Central memory CD8-positive, alpha-beta T cell (primary cell): Measurements from ENCODE around the gene RNF8.
A peak's percentile ranks its signal among the peaks of the same experiment; 100 is the strongest.

Experiments
- ATAC-seq: fragments of 150-1000 bp; cut with Tn5 transposase; replicated peaks from 2 replicates; pipeline ENCODE4 v1.10.0; 2022; ENCODE audit warnings: mild to moderate bottlenecking, moderate FRiP score, moderate number of reproducible peaks; ENCODE audit not compliant: poor library complexity, severe bottlenecking; ENCODE audit errors: extremely low read depth
- DNase-seq, 2 donors: peaks; one replicate each; pipeline ENCODE4 v3.0.0; 2021; ENCODE audit warnings: low spot score in 2 of 2
- H3K27ac Mint-ChIP-seq: one replicate; pipeline ENCODE4 v1.8.0; 2022; ENCODE audit warnings: low read depth, mild to moderate bottlenecking, moderate library complexity, mixed read lengths
- H3K27me3 Mint-ChIP-seq: one replicate; pipeline ENCODE4 v1.8.0; 2022; ENCODE audit warnings: mixed read lengths
- H3K36me3 Mint-ChIP-seq: one replicate; pipeline ENCODE4 v1.8.0; 2022; ENCODE audit warnings: mild to moderate bottlenecking, moderate library complexity, mixed read lengths; ENCODE audit not compliant: insufficient read depth
- H3K4me1 Mint-ChIP-seq: one replicate; pipeline ENCODE4 v1.8.0; 2022; ENCODE audit warnings: mixed read lengths
- H3K4me3 Mint-ChIP-seq: one replicate; pipeline ENCODE4 v1.8.0; 2022; ENCODE audit warnings: mild to moderate bottlenecking, moderate library complexity, mixed read lengths
- H3K9me3 Mint-ChIP-seq: one replicate; pipeline ENCODE4 v1.8.0; 2022; ENCODE audit warnings: mixed read lengths

The RNF8 gene

GRCh38 chr6:37373822-37374471 lies 20.2 kb downstream of the RNF8 start:
- ATAC-seq (no peak), DNase-seq (no peak)
- H3K4me1 Mint-ChIP-seq, result peaks cover 16% of the 10 kb centered on the region
- H3K36me3 Mint-ChIP-seq, result peaks cover 37% of the 10 kb centered on the region
- H3K9me3 Mint-ChIP-seq, result no peaks in the 10 kb centered on the region
- H3K4me3 Mint-ChIP-seq, result no peak overlapping the region
- no peak overlapping the region for H3K27ac Mint-ChIP-seq
- no peaks in the 10 kb centered on the region for H3K27me3 Mint-ChIP-seq

DNA sequence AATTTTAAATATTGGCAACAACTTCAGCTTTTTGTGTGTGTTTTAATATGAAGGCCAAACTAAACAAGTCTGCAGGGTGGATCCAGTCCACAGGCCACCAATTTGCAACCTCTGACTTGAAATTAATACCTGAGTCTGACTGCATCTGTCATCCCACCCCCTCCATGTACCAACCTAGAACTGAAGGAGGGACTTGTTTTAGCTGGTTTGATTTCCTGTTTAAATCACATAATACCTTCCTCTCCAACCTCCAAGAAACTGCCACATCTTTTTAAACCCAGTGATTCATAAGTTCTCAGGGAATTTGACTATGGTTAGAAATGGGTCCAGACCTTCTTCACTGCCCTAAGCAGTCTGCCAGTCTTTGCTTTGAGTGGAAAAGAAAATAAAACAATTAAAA lies 21.6 kb downstream of the RNF8 start:
- Mint-ChIP-seq H3K9me3 (no peaks in the 10 kb centered on the region), H3K36me3 (peaks cover 36% of the 10 kb centered on the region), H3K4me3 (no peak overlapping the region), H3K27ac (no peak overlapping the region), H3K27me3 (no peaks in the 10 kb centered on the region), H3K4me1 (peaks cover 11% of the 10 kb centered on the region)
- DNase-seq (no peak), ATAC-seq (no peak)

- H3K27me3 Mint-ChIP-seq, result no peaks in the 10 kb centered on the region
- peaks cover 33% of the 10 kb centered on the region for H3K36me3 Mint-ChIP-seq
- H3K27ac Mint-ChIP-seq, result no peak overlapping the region
- H3K4me3 Mint-ChIP-seq, result no peak overlapping the region
- DNase-seq (no peak), ATAC-seq (no peak)
- no peaks in the 10 kb centered on the region for H3K9me3 Mint-ChIP-seq
- H3K4me1 Mint-ChIP-seq, result peaks cover 6% of the 10 kb centered on the region
Measured at GRCh38 chr6:37376078-37376743, 22.4 kb downstream of the RNF8 start.

DNA sequence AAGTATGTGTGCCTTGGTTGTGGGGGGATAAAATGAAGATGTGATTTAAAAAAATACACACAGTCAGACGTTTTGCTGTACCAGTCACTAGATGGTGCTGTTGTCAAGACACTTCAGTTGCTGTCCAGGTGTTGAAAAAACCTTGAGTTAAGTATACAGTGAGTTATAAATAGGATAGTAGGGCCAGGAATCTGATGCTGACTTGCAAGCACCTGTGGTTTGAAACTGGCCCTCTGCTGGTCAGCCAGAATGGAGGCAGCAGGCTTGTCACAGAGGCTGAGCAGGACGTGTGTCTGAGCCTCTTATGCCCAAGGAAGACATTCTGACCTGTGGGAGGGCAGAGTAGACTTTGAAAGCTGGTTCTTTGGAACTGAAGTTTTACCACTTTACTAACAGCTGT lies 27.8 kb downstream of the RNF8 start:
- Mint-ChIP-seq H3K36me3 (peaks cover 32% of the 10 kb centered on the region), H3K4me1 (no peaks in the 10 kb centered on the region)

GRCh38 chr6:37382994-37383765 lies 29.4 kb downstream of the RNF8 start:
- Mint-ChIP-seq H3K27ac (no peak overlapping the region), H3K36me3 (peaks cover 26% of the 10 kb centered on the region), H3K9me3 (no peaks in the 10 kb centered on the region), H3K4me3 (no peak overlapping the region), H3K4me1 (no peaks in the 10 kb centered on the region), H3K27me3 (no peaks in the 10 kb centered on the region)
- ATAC-seq (no peak), DNase-seq (no peak)

More for the DNA sequence above, 27.8 kb downstream of the RNF8 start:
- DNase-seq (peak in 1 of 2 donors; percentile 12), ATAC-seq (no peak)
- Mint-ChIP-seq H3K27me3 (no peaks in the 10 kb centered on the region), H3K4me3 (no peak overlapping the region), H3K9me3 (no peaks in the 10 kb centered on the region), H3K27ac (no peak overlapping the region)

- peaks cover 9% of the 10 kb centered on the region for H3K36me3 Mint-ChIP-seq
- H3K4me3 Mint-ChIP-seq, result no peak overlapping the region
- H3K27me3 Mint-ChIP-seq, result no peaks in the 10 kb centered on the region
- no peaks in the 10 kb centered on the region for H3K4me1 Mint-ChIP-seq
- no peak overlapping the region for H3K27ac Mint-ChIP-seq
- DNase-seq, result no peak
- no peak for ATAC-seq
- H3K9me3 Mint-ChIP-seq, result no peaks in the 10 kb centered on the region
Measured at GRCh38 chr6:37388578-37388977, 34.8 kb downstream of the RNF8 start.

GRCh38 chr6:37389857-37390256 lies 36.1 kb downstream of the RNF8 start:
- H3K4me3 Mint-ChIP-seq, result no peak overlapping the region
- no peaks in the 10 kb centered on the region for H3K4me1 Mint-ChIP-seq
- H3K9me3 Mint-ChIP-seq, result no peaks in the 10 kb centered on the region
- no peak overlapping the region for H3K27ac Mint-ChIP-seq
- peaks cover 4% of the 10 kb centered on the region for H3K36me3 Mint-ChIP-seq
- no peaks in the 10 kb centered on the region for H3K27me3 Mint-ChIP-seq
- ATAC-seq, result no peak
- DNase-seq, result no peak

- ATAC-seq, result no peak
- Mint-ChIP-seq H3K4me3 (no peak overlapping the region), H3K27me3 (no peaks in the 10 kb centered on the region), H3K36me3 (peaks cover 4% of the 10 kb centered on the region), H3K27ac (no peak overlapping the region), H3K4me1 (no peaks in the 10 kb centered on the region), H3K9me3 (no peaks in the 10 kb centered on the region)
- no peak for DNase-seq
Measured at GRCh38 chr6:37391120-37391519, 37.3 kb downstream of the RNF8 start.

DNA sequence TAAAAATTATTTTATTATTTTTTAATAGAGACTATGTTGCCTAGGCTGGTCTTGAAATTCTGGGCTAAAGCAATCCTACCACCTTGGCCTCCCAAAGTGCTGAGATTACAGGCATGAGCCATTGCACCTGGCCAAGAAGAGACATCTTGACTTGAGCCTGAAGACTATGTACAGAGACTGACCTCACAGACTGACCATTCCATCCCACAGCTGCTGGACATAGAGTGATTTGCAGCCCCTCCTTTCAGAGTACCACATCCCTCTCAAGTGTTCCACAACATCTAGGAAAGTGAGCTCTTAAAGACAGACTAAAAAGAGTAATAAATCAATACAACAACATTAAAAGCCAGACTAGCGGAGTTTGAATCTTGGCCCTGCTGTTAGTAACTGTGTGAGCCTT lies 39.0 kb downstream of the RNF8 start:
- Mint-ChIP-seq H3K4me3 (no peak overlapping the region), H3K4me1 (no peaks in the 10 kb centered on the region), H3K27me3 (no peaks in the 10 kb centered on the region), H3K36me3 (peaks cover 2% of the 10 kb centered on the region), H3K9me3 (no peaks in the 10 kb centered on the region), H3K27ac (no peak overlapping the region)
- DNase-seq (no peak), ATAC-seq (no peak)

GRCh38 chr6:37393381-37393929 lies 39.7 kb downstream of the RNF8 start:
- Mint-ChIP-seq H3K36me3 (peaks cover 2% of the 10 kb centered on the region), H3K4me1 (no peaks in the 10 kb centered on the region), H3K9me3 (no peaks in the 10 kb centered on the region), H3K4me3 (no peak overlapping the region), H3K27ac (no peak overlapping the region), H3K27me3 (no peaks in the 10 kb centered on the region)
- no peak for ATAC-seq
- DNase-seq, result no peak

DNA sequence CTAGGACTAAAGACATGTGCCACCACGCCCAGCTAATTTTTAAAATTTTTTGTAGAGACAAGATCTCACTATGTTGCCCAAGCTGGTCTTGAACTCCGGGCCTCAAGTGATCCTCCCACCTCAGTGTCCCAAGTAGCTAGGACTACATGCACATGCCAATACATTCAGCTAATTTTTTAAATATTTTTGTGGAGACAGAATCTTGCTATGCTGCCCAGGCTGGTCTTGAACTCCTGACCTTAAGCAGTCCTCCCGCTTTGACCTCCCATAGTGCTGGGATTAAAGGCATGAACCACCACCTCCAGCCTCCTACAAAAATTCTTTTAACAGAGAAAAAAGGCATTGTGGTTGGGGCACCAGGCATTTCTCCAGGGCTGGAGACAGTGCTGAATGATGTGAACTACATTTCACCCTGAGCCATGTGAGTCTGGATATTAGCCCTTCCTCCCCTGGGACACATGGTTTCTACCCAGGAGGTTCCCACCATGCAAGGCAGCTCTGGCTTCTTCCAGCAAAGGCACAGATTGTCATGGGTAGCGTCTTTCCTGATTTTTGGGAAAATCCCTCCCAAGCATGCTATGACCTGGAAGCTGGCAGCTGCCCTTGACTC lies 42.9 kb downstream of the RNF8 start:
- H3K27me3 Mint-ChIP-seq, result no peaks in the 10 kb centered on the region
- no peak for ATAC-seq
- no peak overlapping the region for H3K27ac Mint-ChIP-seq
- H3K9me3 Mint-ChIP-seq, result no peaks in the 10 kb centered on the region
- peaks cover 3% of the 10 kb centered on the region for H3K36me3 Mint-ChIP-seq
- DNase-seq, result no peak
- no peak overlapping the region for H3K4me3 Mint-ChIP-seq
- peaks cover 5% of the 10 kb centered on the region for H3K4me1 Mint-ChIP-seq

- Mint-ChIP-seq H3K36me3 (peaks cover 2% of the 10 kb centered on the region), H3K27me3 (no peaks in the 10 kb centered on the region), H3K4me3 (no peak overlapping the region), H3K9me3 (no peaks in the 10 kb centered on the region), H3K27ac (no peak overlapping the region), H3K4me1 (peaks cover 5% of the 10 kb centered on the region)
- DNase-seq (no peak), ATAC-seq (no peak)
Measured at GRCh38 chr6:37399131-37399530, 45.3 kb downstream of the RNF8 start.
